GM21367 (cell line): Measurements from ENCODE around the gene PALM.
"Not testable (repeated sequence)": the region's sequence is repeated elsewhere in the genome, so short reads cannot be mapped to it uniquely, and the experiment has no call there.

Experiments
- ATAC-seq: cut with Tn5 transposase; IDR thresholded peaks from one replicate; pipeline ENCODE4 v1.9.1; 2021; ENCODE audit not compliant: unreplicated experiment

PALM gene, protein sequence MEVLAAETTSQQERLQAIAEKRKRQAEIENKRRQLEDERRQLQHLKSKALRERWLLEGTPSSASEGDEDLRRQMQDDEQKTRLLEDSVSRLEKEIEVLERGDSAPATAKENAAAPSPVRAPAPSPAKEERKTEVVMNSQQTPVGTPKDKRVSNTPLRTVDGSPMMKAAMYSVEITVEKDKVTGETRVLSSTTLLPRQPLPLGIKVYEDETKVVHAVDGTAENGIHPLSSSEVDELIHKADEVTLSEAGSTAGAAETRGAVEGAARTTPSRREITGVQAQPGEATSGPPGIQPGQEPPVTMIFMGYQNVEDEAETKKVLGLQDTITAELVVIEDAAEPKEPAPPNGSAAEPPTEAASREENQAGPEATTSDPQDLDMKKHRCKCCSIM

GRCh38 chr19:708154-709143, at the start of gene PALM:
Gene PALM (plus strand): TSS chr19:708935. CDS start chr19:709147, 212 bp downstream.
- ATAC-seq = no peak

- ATAC-seq = no peak
Measured at GRCh38 chr19:660793-661426, 47.8 kb upstream of the PALM start.

- ATAC-seq = peak; percentile 28
Measured at GRCh38 chr19:661427-662196, 47.1 kb upstream of the PALM start.

DNA sequence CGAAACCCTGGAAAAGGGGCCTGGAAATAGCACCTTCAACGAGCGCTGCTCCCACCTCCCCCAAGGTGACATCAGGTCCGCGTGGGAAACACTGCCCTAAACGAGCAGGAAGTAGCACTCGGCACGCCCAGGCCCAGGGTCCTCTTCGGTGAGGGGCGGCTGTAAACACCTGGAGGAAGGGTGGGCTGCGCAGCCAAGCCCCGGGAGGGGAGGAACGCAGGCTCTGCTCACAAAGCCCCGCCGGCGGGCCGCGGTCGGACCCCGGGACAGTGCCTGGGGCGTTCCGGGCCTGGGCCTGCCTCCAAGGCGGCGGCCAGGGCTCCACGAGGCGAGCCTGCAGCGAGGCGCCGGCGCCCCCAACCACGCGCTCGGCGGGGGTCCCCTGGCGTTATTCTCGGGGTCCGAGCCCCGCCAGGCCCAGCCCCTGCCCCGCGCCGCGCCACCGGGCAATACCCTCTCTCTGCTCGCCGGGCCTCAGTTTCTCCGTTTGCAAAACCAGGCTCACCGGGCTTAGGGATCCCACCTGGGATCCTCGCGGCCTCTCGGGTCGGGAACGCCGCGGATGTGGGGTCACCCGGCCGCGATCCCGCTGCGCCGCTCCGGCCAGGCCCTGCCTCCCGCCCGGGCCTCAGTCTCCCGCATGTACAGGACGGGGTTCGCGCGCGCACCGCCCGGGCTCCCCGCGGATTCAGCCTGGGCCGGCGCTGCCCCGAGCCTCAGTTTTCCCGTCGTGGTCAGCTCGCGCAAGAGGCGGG, 46.4 kb upstream of the PALM start:
- ATAC-seq = no peak

GRCh38 chr19:662962-663681, 45.6 kb upstream of the PALM start, which contains the start of gene RNF126:
Gene RNF126 (minus strand): TSS chr19:663214. CDS start chr19:663121, 93 bp downstream.
- ATAC-seq = peak; percentile 40

DNA sequence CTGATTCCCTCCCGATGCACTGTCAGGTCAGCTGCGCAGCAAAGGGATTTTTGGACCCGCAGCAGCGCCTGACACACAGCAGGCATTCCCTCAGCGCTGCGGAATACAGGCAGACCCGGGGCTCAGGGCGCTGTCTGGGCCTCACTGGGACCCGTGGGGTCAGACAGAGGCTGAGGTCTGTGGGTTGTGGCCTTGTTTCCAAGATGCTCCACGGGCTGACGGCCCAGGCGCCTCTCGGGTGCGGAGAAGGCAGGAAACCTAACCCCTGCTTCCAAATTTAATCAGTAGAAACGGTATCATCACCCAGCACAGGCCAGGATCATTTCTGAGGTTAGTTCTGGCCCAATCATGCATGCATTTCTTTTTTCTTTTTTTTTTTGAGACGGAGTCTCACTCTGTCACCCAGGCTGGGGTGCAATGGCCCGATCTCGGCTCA, 45.0 kb upstream of the PALM start:
- ATAC-seq = no peak

GRCh38 chr19:664913-665443, 43.8 kb upstream of the PALM start:
- ATAC-seq = no peak

DNA sequence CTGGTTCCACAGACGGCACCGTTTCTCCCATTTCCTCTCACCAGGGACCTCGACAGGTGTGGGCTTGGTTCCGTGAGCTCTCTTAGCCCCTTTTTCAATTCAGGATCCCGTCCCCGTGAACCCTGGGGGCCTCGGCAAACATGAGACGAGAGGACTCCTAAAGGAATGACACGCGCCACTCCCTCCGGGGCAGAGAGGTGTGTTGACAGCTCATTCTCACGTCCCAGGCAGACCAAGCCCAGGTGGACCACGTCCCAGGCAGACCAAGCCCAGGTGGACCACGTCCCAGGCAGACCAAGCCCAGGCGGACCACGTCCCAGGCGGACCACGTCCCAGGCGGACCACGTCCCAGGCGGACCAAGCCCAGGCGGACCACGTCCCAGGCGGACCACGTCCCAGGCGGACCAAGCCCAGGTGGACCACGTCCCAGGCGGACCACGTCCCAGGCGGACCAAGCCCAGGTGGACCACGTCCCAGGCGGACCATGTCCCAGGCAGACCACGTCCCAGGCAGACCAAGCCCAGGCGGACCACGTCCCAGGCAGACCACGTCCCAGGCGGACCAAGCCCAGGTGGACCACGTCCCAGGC, 41.7 kb upstream of the PALM start:
- not testable (repeated sequence) for ATAC-seq

GRCh38 chr19:668675-669434, 39.9 kb upstream of the PALM start:
- not testable (repeated sequence) for ATAC-seq

DNA sequence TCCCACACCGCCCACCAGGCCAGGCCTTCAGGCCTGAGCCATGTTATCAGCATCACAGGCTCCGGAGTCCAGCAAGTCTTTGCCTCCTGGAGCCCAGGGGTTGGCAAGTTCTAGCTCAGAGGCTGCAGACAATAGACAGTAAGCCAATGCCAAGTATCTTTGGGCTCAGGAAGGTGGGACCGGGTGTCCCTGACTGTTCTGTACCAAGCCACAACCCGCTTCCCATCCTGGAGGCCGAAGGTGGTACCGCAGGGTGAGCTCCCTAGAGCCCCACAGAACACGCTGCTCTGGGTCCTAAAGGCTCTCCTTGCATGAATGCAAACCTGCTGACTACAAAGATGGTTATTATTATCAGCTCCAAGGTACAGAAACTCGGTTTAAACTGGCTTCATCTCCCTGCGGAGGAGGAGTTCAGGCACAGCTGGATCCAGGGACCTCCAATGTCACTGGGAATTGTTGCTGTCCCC, 38.1 kb upstream of the PALM start:
- no peak for ATAC-seq

DNA sequence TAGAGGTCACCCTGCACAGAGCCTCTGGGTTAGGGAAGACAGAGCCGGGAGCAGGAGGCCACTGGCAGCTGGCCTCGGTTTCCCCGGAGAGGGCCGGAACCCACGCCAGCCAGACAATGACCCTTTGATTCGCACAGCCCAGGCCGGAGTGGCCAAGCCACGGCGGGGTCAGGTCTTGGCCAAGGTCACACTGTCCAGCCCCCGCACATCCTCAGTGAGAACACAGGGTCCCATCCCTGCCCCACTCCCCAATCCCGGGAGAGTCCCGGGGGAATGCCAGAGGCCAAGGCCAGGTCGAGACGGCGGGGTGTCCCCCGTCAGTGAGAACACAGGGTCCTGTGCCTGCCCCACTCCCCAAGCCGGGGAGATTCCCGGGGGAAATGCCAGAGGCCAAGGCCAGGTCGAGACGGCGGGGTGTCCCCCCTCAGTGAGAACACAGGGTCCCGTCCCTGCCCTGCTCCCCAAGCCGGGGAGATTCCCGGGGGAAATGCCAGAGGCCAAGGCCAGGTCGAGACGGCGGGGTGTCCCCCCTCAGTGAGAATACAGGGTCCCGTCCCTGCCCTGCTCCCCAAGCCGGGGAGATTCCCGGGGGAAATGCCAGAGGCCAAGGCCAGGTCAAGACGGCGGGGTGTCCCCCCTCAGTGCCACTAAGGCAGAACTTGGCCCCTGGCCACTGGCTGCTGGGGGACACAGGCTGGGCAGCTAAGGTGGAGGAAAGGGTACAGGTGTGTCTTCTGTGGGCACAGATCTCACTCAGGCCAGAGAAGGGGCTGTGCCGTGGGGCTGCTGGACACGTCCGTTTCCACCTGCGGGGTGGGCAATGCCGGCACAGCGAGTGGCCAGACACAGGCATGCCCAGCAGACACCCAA, 34.2 kb upstream of the PALM start:
- ATAC-seq = no peak

GRCh38 chr19:676007-676338, 32.8 kb upstream of the PALM start:
- ATAC-seq = no peak

- no peak for ATAC-seq
Measured at GRCh38 chr19:676339-677105, 32.2 kb upstream of the PALM start, which contains the start of gene FSTL3. Gene FSTL3 (plus strand): TSS chr19:676392. CDS start chr19:676424, 32 bp downstream.

GRCh38 chr19:677201-677600, 31.5 kb upstream of the PALM start:
- ATAC-seq = no peak

DNA sequence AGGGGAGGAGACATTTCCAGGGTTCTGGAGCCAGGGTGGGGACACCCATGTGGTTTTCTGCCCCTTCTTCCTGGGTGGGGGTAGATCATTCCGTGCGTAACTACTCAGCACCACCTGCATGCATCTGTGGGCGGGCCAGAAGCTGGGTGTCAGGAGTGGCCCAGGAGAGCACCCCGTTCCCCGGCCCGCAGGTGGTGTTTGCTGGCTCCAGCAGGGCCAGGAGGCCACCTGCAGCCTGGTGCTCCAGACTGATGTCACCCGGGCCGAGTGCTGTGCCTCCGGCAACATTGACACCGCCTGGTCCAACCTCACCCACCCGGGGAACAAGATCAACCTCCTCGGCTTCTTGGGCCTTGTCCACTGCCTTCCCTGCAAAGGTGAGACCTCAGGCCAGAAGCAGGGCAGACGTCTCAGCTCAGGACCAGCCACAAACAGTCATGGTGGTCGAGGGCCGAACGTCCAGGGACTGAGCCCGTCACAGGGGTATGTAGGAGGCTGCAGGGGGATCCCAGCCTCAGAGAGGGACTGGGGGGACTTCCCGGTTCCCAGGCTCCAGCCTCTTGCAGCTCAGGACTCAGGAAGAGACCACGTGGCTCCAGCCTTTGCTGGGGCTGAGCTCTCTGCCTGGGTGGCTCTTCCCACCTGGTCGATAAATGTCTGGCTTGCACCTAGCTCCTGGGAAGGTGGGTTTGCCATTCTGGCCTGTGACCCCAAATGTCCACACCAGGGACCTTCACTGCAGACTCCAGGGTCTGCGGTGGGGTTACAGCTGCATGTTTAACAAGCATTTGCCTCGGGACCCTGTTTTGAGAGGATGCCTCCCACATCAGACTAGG, 30.9 kb upstream of the PALM start:
- ATAC-seq = no peak
